Measurements from ENCODE around the gene UTF1. TPM values are rescaled to one million over a fixed set of nuclear protein-coding genes. Genes with fewer than 3 reads are reported as not detected.
"Not testable (repeated sequence)": the region's sequence is repeated elsewhere in the genome, so short reads cannot be mapped to it uniquely, and the experiment has no call there.

The UTF1 gene
- total RNA-seq, 1 experiment from 2014 or later = not detected

DNA sequence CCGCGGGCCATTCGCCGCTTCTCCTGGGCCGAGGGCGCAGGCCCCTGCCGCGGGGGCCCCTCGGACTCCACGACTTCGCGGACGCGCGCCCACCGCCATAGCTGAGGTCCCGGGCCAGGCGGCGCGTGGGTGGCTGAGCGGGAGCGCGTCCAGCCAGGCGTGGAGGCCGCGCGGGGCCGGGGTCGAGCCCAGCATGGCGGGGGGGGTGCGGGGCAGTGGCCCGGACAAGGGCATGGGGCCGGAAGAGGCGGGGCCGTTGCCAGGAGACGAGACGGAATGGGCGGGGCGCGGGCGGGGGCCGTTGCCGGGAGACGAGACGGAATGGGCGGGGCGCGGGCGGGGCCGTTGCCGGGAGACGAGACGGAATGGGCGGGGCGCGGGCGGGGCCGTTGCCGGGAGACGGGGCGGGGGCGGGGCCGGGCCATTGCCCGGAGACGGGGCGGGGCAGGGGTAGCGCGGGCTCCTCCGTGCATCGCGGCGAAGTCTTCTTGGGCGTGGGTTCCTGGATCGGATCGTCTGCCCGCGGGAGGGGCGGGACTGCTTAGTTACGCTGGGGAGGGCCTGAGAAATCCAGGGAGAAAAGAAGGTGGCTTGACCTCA is 31.8 kb downstream of the UTF1 start:
- Mint-ChIP-seq H3K9me3 (ENCODE audit: low read depth, unreplicated experiment) (no peaks in the 10 kb centered on the region), H3K27me3 (ENCODE audit: unreplicated experiment) (no peaks in the 10 kb centered on the region), H3K27ac (ENCODE audit: unreplicated experiment) (no peak overlapping the region), H3K4me1 (ENCODE audit: low read depth, unreplicated experiment) (peaks cover 19% of the 10 kb centered on the region), H3K4me3 (ENCODE audit: low read depth, unreplicated experiment) (peak overlapping the region; percentile 51), H3K36me3 (ENCODE audit: insufficient read depth, unreplicated experiment) (peaks cover 27% of the 10 kb centered on the region)
- DNase-seq = peak; percentile 77
- intact Hi-C loops (cut with micrococcal nuclease; ENCODE audit: unreplicated experiment) = no loop called here
- no TSS peak for BruUV-seq (replicated peaks)
- TF ChIP-seq, protein P1, sequence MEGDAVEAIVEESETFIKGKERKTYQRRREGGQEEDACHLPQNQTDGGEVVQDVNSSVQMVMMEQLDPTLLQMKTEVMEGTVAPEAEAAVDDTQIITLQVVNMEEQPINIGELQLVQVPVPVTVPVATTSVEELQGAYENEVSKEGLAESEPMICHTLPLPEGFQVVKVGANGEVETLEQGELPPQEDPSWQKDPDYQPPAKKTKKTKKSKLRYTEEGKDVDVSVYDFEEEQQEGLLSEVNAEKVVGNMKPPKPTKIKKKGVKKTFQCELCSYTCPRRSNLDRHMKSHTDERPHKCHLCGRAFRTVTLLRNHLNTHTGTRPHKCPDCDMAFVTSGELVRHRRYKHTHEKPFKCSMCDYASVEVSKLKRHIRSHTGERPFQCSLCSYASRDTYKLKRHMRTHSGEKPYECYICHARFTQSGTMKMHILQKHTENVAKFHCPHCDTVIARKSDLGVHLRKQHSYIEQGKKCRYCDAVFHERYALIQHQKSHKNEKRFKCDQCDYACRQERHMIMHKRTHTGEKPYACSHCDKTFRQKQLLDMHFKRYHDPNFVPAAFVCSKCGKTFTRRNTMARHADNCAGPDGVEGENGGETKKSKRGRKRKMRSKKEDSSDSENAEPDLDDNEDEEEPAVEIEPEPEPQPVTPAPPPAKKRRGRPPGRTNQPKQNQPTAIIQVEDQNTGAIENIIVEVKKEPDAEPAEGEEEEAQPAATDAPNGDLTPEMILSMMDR (IDR thresholded peaks at IDR 0.05; ENCODE audit: unreplicated experiment) = no peak
- CTCF ChIA-PET = no interaction called here

DNA sequence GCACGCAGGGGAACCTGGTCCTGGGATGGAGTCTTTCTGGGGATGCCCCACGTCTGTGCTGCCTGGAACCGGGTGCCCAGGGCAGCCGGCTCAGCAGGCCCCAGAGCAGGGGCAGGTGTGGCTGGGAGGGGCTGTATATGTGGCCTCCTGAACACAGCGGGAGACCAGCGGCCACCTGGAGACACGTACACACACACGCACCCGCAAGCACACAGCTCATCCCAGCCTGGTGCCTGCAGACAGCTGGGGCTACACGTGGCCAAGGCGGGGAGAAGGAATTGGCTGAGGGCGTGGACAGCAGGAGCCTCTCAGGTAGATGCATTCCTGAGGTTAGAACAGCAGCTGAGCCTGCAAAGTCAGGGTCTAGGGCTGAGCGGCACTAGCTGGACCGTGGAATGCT is 32.7 kb downstream of the UTF1 start:
- intact Hi-C loops (cut with micrococcal nuclease; ENCODE audit: unreplicated experiment) = no loop called here
- Mint-ChIP-seq H3K27me3 (ENCODE audit: unreplicated experiment) (no peaks in the 10 kb centered on the region), H3K36me3 (ENCODE audit: insufficient read depth, unreplicated experiment) (peaks cover 23% of the 10 kb centered on the region), H3K4me1 (ENCODE audit: low read depth, unreplicated experiment) (peaks cover 19% of the 10 kb centered on the region), H3K9me3 (ENCODE audit: low read depth, unreplicated experiment) (no peaks in the 10 kb centered on the region), H3K4me3 (ENCODE audit: low read depth, unreplicated experiment) (no peak overlapping the region), H3K27ac (ENCODE audit: unreplicated experiment) (no peak overlapping the region)
- BruUV-seq (replicated peaks) = no TSS peak
- TF ChIP-seq, protein P1 (IDR thresholded peaks at IDR 0.05; ENCODE audit: unreplicated experiment) = no peak
- CTCF ChIA-PET = no interaction called here
- no peak for DNase-seq

GRCh38 chr10:133263674-133264073 is 33.7 kb downstream of the UTF1 start:
- Mint-ChIP-seq H3K36me3 (ENCODE audit: insufficient read depth, unreplicated experiment) (peaks cover 22% of the 10 kb centered on the region), H3K4me3 (ENCODE audit: low read depth, unreplicated experiment) (no peak overlapping the region), H3K27me3 (ENCODE audit: unreplicated experiment) (no peaks in the 10 kb centered on the region), H3K4me1 (ENCODE audit: low read depth, unreplicated experiment) (peaks cover 19% of the 10 kb centered on the region), H3K9me3 (ENCODE audit: low read depth, unreplicated experiment) (no peaks in the 10 kb centered on the region), H3K27ac (ENCODE audit: unreplicated experiment) (no peak overlapping the region)
- no TSS peak for BruUV-seq (replicated peaks)
- TF ChIP-seq, protein P1 (IDR thresholded peaks at IDR 0.05; ENCODE audit: unreplicated experiment) = no peak
- intact Hi-C loops (cut with micrococcal nuclease; ENCODE audit: unreplicated experiment) = no loop called here
- CTCF ChIA-PET = no interaction called here
- DNase-seq = no peak

DNA sequence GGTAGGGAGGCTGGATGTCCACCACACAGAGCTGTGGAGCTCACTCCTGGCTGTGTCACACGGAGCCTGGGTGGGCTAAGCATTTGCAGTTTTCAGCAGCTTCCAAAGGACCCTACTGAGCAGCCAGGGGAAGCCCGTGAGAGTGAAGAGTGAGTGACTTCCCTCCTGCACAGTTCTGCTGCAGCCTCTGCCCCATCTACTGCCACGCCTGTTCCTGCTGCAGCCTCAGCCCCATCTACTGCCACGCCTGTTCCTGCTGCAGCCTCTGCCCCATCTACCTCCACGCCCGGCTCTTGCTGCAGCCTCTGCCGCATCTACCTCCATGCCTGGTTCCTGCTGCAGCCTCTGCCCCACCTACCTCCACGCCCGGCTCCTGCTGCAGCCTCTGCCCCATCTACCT is 34.4 kb downstream of the UTF1 start:
- H3K36me3 Mint-ChIP-seq (ENCODE audit: insufficient read depth, unreplicated experiment) = peaks cover 15% of the 10 kb centered on the region
- BruUV-seq (replicated peaks) = no TSS peak
- no peaks in the 10 kb centered on the region for H3K9me3 Mint-ChIP-seq (ENCODE audit: low read depth, unreplicated experiment)
- no peaks in the 10 kb centered on the region for H3K27me3 Mint-ChIP-seq (ENCODE audit: unreplicated experiment)
- intact Hi-C loops (cut with micrococcal nuclease; ENCODE audit: unreplicated experiment) = no loop called here
- no peak for DNase-seq
- peaks cover 12% of the 10 kb centered on the region for H3K4me1 Mint-ChIP-seq (ENCODE audit: low read depth, unreplicated experiment)
- CTCF ChIA-PET = no interaction called here
- H3K4me3 Mint-ChIP-seq (ENCODE audit: low read depth, unreplicated experiment) = no peak overlapping the region
- no peak overlapping the region for H3K27ac Mint-ChIP-seq (ENCODE audit: unreplicated experiment)
- TF ChIP-seq, protein P1 (IDR thresholded peaks at IDR 0.05; ENCODE audit: unreplicated experiment) = no peak

- BruUV-seq (replicated peaks); DNase-seq; H3K27me3 Mint-ChIP-seq (ENCODE audit: unreplicated experiment); CTCF ChIA-PET; H3K4me3 Mint-ChIP-seq (ENCODE audit: low read depth, unreplicated experiment); intact Hi-C loops (cut with micrococcal nuclease; ENCODE audit: unreplicated experiment); H3K27ac Mint-ChIP-seq (ENCODE audit: unreplicated experiment); H3K9me3 Mint-ChIP-seq (ENCODE audit: low read depth, unreplicated experiment); H3K4me1 Mint-ChIP-seq (ENCODE audit: low read depth, unreplicated experiment): not testable (repeated sequence)
- H3K36me3 Mint-ChIP-seq (ENCODE audit: insufficient read depth, unreplicated experiment) = peaks cover 12% of the 10 kb centered on the region
Observed at GRCh38 chr10:133265052-133265451, 35.0 kb downstream of the UTF1 start.
